SK-N-SH treated with all-trans-retinoic acid at 6 μM for 48 hours (cell line): Measurements from ENCODE around the gene AUH.

Experiments
- ARNTL ChIP-seq: fragments of 450-650 bp; formaldehyde crosslinking; IDR thresholded peaks from 2 replicates; pipeline ENCODE4 v1.5.0; 2020; ENCODE audit warnings: low read depth, mild to moderate bottlenecking, moderate library complexity, borderline replicate concordance
- BACH2 ChIP-seq: fragments of 250-450 bp; sonication (Bioruptor Pico); IDR thresholded peaks from 2 replicates; pipeline ENCODE4 v1.9.0; 2021; ENCODE audit warnings: mild to moderate bottlenecking, borderline replicate concordance
- GLIS3 ChIP-seq: fragments of 250-450 bp; sonication (Bioruptor Pico); IDR thresholded peaks from 2 replicates; pipeline ENCODE4 v1.5.0; 2020; ENCODE audit warnings: mild to moderate bottlenecking, moderate library complexity
- OSR1 ChIP-seq: fragments of 250-450 bp; sonication (Bioruptor Pico); IDR thresholded peaks from 2 replicates; pipeline ENCODE4 v1.8.0; 2022; ENCODE audit warnings: moderate library complexity, mild to moderate bottlenecking, inconsistent platforms
- RARB ChIP-seq: fragments of 250-450 bp; sonication (Bioruptor Pico); IDR thresholded peaks from 2 replicates; pipeline ENCODE4 v1.8.0; 2021; ENCODE audit warnings: mild to moderate bottlenecking, moderate library complexity
- SNAI2 ChIP-seq: fragments of 250-450 bp; sonication (Bioruptor Pico); IDR thresholded peaks from 2 replicates; pipeline ENCODE4 v1.5.0; 2020; ENCODE audit warnings: mild to moderate bottlenecking, moderate library complexity
- TSHZ2 ChIP-seq: fragments of 250-450 bp; sonication (Bioruptor Pico); IDR thresholded peaks from 2 replicates; pipeline ENCODE4 v1.5.0; 2020; ENCODE audit warnings: mild to moderate bottlenecking, moderate library complexity
- ZC3H10 ChIP-seq: fragments of 250-450 bp; sonication (Bioruptor Pico); IDR thresholded peaks from 2 replicates; pipeline ENCODE4 v1.5.1; 2021; ENCODE audit warnings: mild to moderate bottlenecking, moderate library complexity
- ZFP30 ChIP-seq: fragments of 450-650 bp; formaldehyde crosslinking; IDR thresholded peaks from 2 replicates; pipeline ENCODE4 v1.5.0; 2022; ENCODE audit warnings: mild to moderate bottlenecking, moderate library complexity
- ZNF565 ChIP-seq: fragments of 450-650 bp; formaldehyde crosslinking; conservative IDR thresholded peaks from 2 replicates; pipeline ENCODE4 v1.5.0; 2020; ENCODE audit warnings: low read depth, mild to moderate bottlenecking, moderate library complexity
- ZNF70 ChIP-seq: fragments of 450-650 bp; formaldehyde crosslinking; IDR thresholded peaks from 2 replicates; pipeline ENCODE4 v1.5.0; 2020; ENCODE audit warnings: mild to moderate bottlenecking, moderate library complexity
- TF ChIP-seq, protein P1 (sequence below): fragments of 250-450 bp; sonication (Bioruptor Pico); IDR thresholded peaks from 2 replicates; pipeline ENCODE4 v1.5.1; 2020; ENCODE audit warnings: low read depth, mild to moderate bottlenecking, moderate library complexity
- TF ChIP-seq, protein P2 (sequence below): fragments of 250-450 bp; sonication (Bioruptor Pico); IDR thresholded peaks from 2 replicates; pipeline ENCODE4 v1.8.0; 2021; ENCODE audit warnings: low read depth, mild to moderate bottlenecking, moderate library complexity, borderline replicate concordance
- TF ChIP-seq, protein P3 (sequence below): fragments of 250-450 bp; sonication (Bioruptor Pico); IDR thresholded peaks from 2 replicates; pipeline ENCODE4 v1.5.1; 2021; ENCODE audit warnings: mild to moderate bottlenecking, moderate library complexity

GRCh38 chr9:91217388-91217787, 144.3 kb downstream of the AUH start:
- TF ChIP-seq, protein P1, sequence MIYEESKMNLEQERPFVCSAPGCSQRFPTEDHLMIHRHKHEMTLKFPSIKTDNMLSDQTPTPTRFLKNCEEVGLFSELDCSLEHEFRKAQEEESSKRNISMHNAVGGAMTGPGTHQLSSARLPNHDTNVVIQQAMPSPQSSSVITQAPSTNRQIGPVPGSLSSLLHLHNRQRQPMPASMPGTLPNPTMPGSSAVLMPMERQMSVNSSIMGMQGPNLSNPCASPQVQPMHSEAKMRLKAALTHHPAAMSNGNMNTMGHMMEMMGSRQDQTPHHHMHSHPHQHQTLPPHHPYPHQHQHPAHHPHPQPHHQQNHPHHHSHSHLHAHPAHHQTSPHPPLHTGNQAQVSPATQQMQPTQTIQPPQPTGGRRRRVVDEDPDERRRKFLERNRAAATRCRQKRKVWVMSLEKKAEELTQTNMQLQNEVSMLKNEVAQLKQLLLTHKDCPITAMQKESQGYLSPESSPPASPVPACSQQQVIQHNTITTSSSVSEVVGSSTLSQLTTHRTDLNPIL (CRISPR knock-in tag) = no peak
- no peak for TF ChIP-seq GLIS3 (CRISPR knock-in tag)
- TF ChIP-seq ZC3H10 (CRISPR knock-in tag) = no peak
- TF ChIP-seq BACH2 (CRISPR knock-in tag) = no peak
- no peak for TF ChIP-seq OSR1
- no peak for TF ChIP-seq TSHZ2 (CRISPR knock-in tag)
- TF ChIP-seq, protein P2, sequence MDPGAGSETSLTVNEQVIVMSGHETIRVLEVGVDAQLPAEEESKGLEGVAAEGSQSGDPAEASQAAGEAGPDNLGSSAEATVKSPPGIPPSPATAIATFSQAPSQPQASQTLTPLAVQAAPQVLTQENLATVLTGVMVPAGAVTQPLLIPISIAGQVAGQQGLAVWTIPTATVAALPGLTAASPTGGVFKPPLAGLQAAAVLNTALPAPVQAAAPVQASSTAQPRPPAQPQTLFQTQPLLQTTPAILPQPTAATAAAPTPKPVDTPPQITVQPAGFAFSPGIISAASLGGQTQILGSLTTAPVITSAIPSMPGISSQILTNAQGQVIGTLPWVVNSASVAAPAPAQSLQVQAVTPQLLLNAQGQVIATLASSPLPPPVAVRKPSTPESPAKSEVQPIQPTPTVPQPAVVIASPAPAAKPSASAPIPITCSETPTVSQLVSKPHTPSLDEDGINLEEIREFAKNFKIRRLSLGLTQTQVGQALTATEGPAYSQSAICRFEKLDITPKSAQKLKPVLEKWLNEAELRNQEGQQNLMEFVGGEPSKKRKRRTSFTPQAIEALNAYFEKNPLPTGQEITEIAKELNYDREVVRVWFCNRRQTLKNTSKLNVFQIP = no peak
- TF ChIP-seq ARNTL (CRISPR knock-in tag) = no peak
- TF ChIP-seq, protein P3, sequence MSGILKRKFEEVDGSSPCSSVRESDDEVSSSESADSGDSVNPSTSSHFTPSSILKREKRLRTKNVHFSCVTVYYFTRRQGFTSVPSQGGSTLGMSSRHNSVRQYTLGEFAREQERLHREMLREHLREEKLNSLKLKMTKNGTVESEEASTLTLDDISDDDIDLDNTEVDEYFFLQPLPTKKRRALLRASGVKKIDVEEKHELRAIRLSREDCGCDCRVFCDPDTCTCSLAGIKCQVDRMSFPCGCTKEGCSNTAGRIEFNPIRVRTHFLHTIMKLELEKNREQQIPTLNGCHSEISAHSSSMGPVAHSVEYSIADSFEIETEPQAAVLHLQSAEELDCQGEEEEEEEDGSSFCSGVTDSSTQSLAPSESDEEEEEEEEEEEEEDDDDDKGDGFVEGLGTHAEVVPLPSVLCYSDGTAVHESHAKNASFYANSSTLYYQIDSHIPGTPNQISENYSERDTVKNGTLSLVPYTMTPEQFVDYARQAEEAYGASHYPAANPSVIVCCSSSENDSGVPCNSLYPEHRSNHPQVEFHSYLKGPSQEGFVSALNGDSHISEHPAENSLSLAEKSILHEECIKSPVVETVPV = no peak
- no peak for TF ChIP-seq ZNF70 (CRISPR knock-in tag)
- TF ChIP-seq SNAI2 (CRISPR knock-in tag) = no peak
- TF ChIP-seq RARB (CRISPR knock-in tag) = no peak
- no peak for TF ChIP-seq ZFP30 (CRISPR knock-in tag)
- no peak for TF ChIP-seq ZNF565
